ENCODE measurements around the gene ALMS1. TPM values are rescaled to one million over a fixed set of nuclear protein-coding genes. Genes with fewer than 3 reads are reported as not detected.
"Not testable (repeated sequence)": the region's sequence is repeated elsewhere in the genome, so short reads cannot be mapped to it uniquely, and the experiment has no call there.

The ALMS1 gene
- total and polyA plus RNA-seq, 7 experiments from 2014 or later, result 2.7 to 46.7 (median 23.5) TPM

DNA sequence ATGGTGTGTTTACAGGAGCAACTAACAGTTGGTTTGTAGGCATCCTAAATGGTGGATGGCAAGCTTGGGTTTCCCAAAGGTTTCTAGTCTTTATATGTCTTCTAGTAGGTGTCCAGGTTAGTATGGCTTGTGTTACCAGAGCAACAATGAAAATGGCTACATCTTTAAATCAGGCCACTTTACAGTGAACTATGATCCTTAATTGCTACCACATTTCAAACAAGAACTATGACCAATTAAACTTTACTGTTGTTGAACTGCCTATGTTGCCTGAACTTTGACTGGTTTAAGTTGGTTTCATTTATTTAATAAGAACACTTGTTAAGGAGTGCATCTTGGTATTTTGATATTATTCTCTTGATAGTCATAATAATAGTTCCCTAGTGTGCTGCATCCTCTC, 251.3 kb downstream of the ALMS1 start:
- H3K4me3 ChIP-seq (ENCODE audit: low read length); H3K27ac Mint-ChIP-seq; POLR2A ChIA-PET; H3K36me3 ChIP-seq (ENCODE audit: control insufficient read depth in 2 of 3, insufficient read depth in 3 of 3, low read length in 3 of 3); H3K9me3 ChIP-seq (ENCODE audit: control insufficient read depth in 2 of 3, low read length in 3 of 3); DNase-seq; H3K4me3 Mint-ChIP-seq; H3K4me1 ChIP-seq (ENCODE audit: control insufficient read depth in 2 of 2, insufficient read depth in 2 of 2, low read length in 2 of 2); H3K4me1 Mint-ChIP-seq; CTCF ChIA-PET; H3K27ac ChIP-seq (ENCODE audit: low read depth, low read length); H3K27me3 ChIP-seq (ENCODE audit: control insufficient read depth in 2 of 2, insufficient read depth in 2 of 2, low read length in 2 of 2); intact Hi-C loops (cut with micrococcal nuclease); ATAC-seq; H3K27me3 Mint-ChIP-seq: not testable (repeated sequence)
- H3K36me3 Mint-ChIP-seq, result peaks cover 0 to 15% (median 8%) of the 10 kb centered on the region in 5 donors
- H3K9me3 Mint-ChIP-seq, result peaks cover 0 to 29% (median 8%) of the 10 kb centered on the region in 11 donors

GRCh38 chr2:73638429-73638828, 252.8 kb downstream of the ALMS1 start:
- intact Hi-C loops (cut with micrococcal nuclease), result no loop called here
- ATAC-seq (no peak), DNase-seq (no peak)
- Mint-ChIP-seq H3K9me3 (peaks cover 0 to 29% (median 8%) of the 10 kb centered on the region in 11 donors), H3K36me3 (peaks cover 0 to 16% (median 10%) of the 10 kb centered on the region in 5 donors), H3K27ac (no peak overlapping the region), H3K4me3 (no peak overlapping the region), H3K4me1 (no peaks in the 10 kb centered on the region), H3K27me3 (peaks cover 0 to 19% (median 13%) of the 10 kb centered on the region in 5 donors)
- POLR2A ChIA-PET, result no interaction called here
- CTCF ChIA-PET, result no interaction called here
- H3K36me3 ChIP-seq (ENCODE audit: control insufficient read depth in 2 of 3, insufficient read depth in 3 of 3, low read length in 3 of 3), result no peaks in the 10 kb centered on the region
- H3K9me3 ChIP-seq (ENCODE audit: control insufficient read depth in 2 of 3, low read length in 3 of 3), result no peaks in the 10 kb centered on the region
- no peaks in the 10 kb centered on the region for H3K27me3 ChIP-seq (ENCODE audit: control insufficient read depth in 2 of 2, insufficient read depth in 2 of 2, low read length in 2 of 2)
- no peak overlapping the region for H3K27ac ChIP-seq (ENCODE audit: low read depth, low read length)
- no peaks in the 10 kb centered on the region for H3K4me1 ChIP-seq (ENCODE audit: control insufficient read depth in 2 of 2, insufficient read depth in 2 of 2, low read length in 2 of 2)
- no peak overlapping the region for H3K4me3 ChIP-seq (ENCODE audit: low read length)

DNA sequence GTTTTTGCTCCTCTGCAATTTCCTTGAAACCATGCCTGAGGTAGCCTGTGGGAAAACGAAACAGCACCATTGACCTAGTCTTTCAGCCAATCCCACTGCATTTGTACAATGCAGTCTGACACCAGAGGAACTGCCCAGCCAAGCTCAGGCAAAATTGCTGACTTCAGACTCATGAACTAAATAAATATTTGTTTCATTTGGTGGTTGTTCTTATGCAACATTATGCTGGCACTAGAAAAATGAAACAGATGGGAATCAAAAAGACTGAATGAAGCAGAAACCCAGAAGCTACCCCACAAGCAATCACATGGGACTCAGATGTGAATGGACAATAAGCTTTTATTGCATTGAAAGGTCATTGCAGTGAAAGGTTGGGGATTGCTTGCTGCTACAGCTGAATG, 254.9 kb downstream of the ALMS1 start:
- DNase-seq, result no peak

DNA sequence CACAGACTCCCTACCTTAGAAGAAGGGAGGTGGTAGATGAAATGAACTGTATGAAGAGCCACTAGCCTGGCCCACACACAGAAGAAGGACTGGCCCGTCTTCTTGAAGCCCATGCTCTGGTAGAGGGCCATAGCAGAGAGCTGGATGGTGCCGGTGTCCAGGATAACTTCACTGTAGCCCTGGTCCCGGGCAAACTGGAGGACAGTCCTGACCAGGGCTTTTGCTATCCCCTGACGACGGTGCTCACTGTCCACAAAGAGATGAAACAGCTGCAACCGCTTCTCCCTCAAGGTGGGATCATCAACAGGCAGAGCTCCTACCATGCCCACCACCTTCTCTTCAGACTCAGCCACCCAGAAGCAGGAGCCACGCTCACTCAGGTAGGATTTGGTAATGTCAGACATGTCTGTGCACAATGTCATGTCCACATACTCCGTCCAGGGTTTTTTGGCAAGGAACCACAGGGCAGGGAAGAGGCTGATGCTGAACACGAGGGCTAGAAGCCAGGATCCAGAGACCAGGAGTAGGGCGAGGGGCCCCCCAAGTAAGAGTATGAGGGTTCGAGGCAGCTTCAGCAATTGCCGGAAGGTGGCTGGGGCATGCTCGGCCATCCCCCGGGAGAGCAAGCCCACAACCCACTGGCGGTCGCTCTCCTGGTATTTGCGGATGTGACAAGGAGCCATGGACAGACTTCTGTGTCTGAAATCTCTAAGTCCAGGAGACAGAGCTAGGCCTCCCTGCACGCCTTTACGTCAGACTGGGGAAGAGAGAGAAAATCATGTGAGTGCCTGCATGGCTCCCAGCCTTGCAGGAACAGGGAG, 255.5 kb downstream of the ALMS1 start:
- peaks cover 0 to 19% (median 10%) of the 10 kb centered on the region in 5 donors for H3K36me3 Mint-ChIP-seq
- Histone ChIP-seq H3K4me1 (ENCODE audit: control insufficient read depth in 2 of 2, insufficient read depth in 2 of 2, low read length in 2 of 2) (no peaks in the 10 kb centered on the region), H3K27ac (ENCODE audit: low read depth, low read length) (no peak overlapping the region), H3K9me3 (ENCODE audit: control insufficient read depth in 2 of 3, low read length in 3 of 3) (no peaks in the 10 kb centered on the region), H3K27me3 (ENCODE audit: control insufficient read depth in 2 of 2, insufficient read depth in 2 of 2, low read length in 2 of 2) (no peaks in the 10 kb centered on the region), H3K4me3 (ENCODE audit: low read length) (no peak overlapping the region), H3K36me3 (ENCODE audit: control insufficient read depth in 2 of 3, insufficient read depth in 3 of 3, low read length in 3 of 3) (no peaks in the 10 kb centered on the region)
- ChIA-PET POLR2A (no interaction called here), CTCF (no interaction called here)
- H3K27me3 Mint-ChIP-seq, result peaks cover 10 to 33% (median 22%) of the 10 kb centered on the region in 5 donors
- DNase-seq, result no peak
- no peak for ATAC-seq
- H3K4me1 Mint-ChIP-seq, result no peaks in the 10 kb centered on the region
- H3K9me3 Mint-ChIP-seq, result peaks cover 0 to 29% (median 9%) of the 10 kb centered on the region in 11 donors
- H3K4me3 Mint-ChIP-seq, result no peak overlapping the region
- intact Hi-C loops (cut with micrococcal nuclease), result no loop called here
- no peak overlapping the region for H3K27ac Mint-ChIP-seq

More for the DNA sequence above, 254.9 kb downstream of the ALMS1 start:
- POLR2A ChIA-PET, result no interaction called here
- CTCF ChIA-PET, result no interaction called here
- Histone ChIP-seq H3K27ac (ENCODE audit: low read depth, low read length) (no peak overlapping the region), H3K36me3 (ENCODE audit: control insufficient read depth in 2 of 3, insufficient read depth in 3 of 3, low read length in 3 of 3) (no peaks in the 10 kb centered on the region), H3K9me3 (ENCODE audit: control insufficient read depth in 2 of 3, low read length in 3 of 3) (no peaks in the 10 kb centered on the region), H3K4me1 (ENCODE audit: control insufficient read depth in 2 of 2, insufficient read depth in 2 of 2, low read length in 2 of 2) (no peaks in the 10 kb centered on the region), H3K27me3 (ENCODE audit: control insufficient read depth in 2 of 2, insufficient read depth in 2 of 2, low read length in 2 of 2) (no peaks in the 10 kb centered on the region), H3K4me3 (ENCODE audit: low read length) (no peak overlapping the region)
- H3K27ac Mint-ChIP-seq, result no peak overlapping the region
- peaks cover 0 to 29% (median 9%) of the 10 kb centered on the region in 11 donors for H3K9me3 Mint-ChIP-seq
- H3K4me3 Mint-ChIP-seq, result no peak overlapping the region
- no peak for ATAC-seq
- peaks cover 0 to 19% (median 10%) of the 10 kb centered on the region in 5 donors for H3K36me3 Mint-ChIP-seq
- peaks cover 8 to 33% (median 22%) of the 10 kb centered on the region in 5 donors for H3K27me3 Mint-ChIP-seq
- intact Hi-C loops (cut with micrococcal nuclease), result no loop called here
- H3K4me1 Mint-ChIP-seq, result no peaks in the 10 kb centered on the region

DNA sequence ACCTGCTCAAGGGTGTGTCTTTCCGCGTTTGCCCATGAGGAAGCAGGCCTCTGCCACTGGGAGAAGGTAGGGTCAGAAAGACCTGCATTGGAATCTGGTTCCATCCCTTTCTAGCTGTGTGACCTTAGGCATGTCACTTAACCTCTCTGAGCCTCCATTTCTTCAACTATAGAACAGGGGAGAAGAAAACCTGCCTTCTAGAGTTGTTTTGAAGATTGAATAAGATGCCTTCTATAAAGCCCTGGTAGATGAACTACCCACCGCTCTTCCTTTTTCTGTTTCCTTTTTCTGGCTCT, 256.1 kb downstream of the ALMS1 start:
- CTCF ChIA-PET, result no interaction called here
- H3K27ac ChIP-seq (ENCODE audit: low read depth, low read length), result no peak overlapping the region
- H3K27me3 ChIP-seq (ENCODE audit: control insufficient read depth in 2 of 2, insufficient read depth in 2 of 2, low read length in 2 of 2), result no peaks in the 10 kb centered on the region
- no peaks in the 10 kb centered on the region for H3K9me3 ChIP-seq (ENCODE audit: control insufficient read depth in 2 of 3, low read length in 3 of 3)
- Mint-ChIP-seq H3K4me1 (no peaks in the 10 kb centered on the region), H3K27ac (no peak overlapping the region), H3K36me3 (peaks cover 0 to 20% (median 10%) of the 10 kb centered on the region in 5 donors), H3K4me3 (no peak overlapping the region), H3K27me3 (peaks cover 10 to 33% (median 22%) of the 10 kb centered on the region in 5 donors), H3K9me3 (peaks cover 0 to 29% (median 9%) of the 10 kb centered on the region in 11 donors)
- intact Hi-C loops (cut with micrococcal nuclease), result no loop called here
- no peak overlapping the region for H3K4me3 ChIP-seq (ENCODE audit: low read length)
- POLR2A ChIA-PET, result no interaction called here
- DNase-seq (no peak), ATAC-seq (no peak)
- H3K4me1 ChIP-seq (ENCODE audit: control insufficient read depth in 2 of 2, insufficient read depth in 2 of 2, low read length in 2 of 2), result no peaks in the 10 kb centered on the region
- H3K36me3 ChIP-seq (ENCODE audit: control insufficient read depth in 2 of 3, insufficient read depth in 3 of 3, low read length in 3 of 3), result no peaks in the 10 kb centered on the region

- no peak within 1 kb of the TSS for H3K4me3 ChIP-seq (ENCODE audit: low read length)
- Mint-ChIP-seq H3K36me3 (peaks cover 0 to 22% (median 10%) of the 10 kb centered on the region in 5 donors), H3K27me3 (peaks cover 14 to 33% (median 22%) of the 10 kb centered on the region in 5 donors), H3K4me3 (no peak within 1 kb of the TSS), H3K4me1 (no peaks in the 10 kb centered on the region), H3K9me3 (peaks cover 0 to 26% (median 9%) of the 10 kb centered on the region in 11 donors), H3K27ac (no peak within 1 kb of the TSS)
- intact Hi-C loops (cut with micrococcal nuclease), result no loop called here
- DNase-seq, result no peak
- no peaks in the 10 kb centered on the region for H3K4me1 ChIP-seq (ENCODE audit: control insufficient read depth in 2 of 2, insufficient read depth in 2 of 2, low read length in 2 of 2)
- H3K27ac ChIP-seq (ENCODE audit: low read depth, low read length), result no peak within 1 kb of the TSS
- ChIA-PET POLR2A (no interaction called here), CTCF (no interaction called here)
- no peaks in the 10 kb centered on the region for H3K36me3 ChIP-seq (ENCODE audit: control insufficient read depth in 2 of 3, insufficient read depth in 3 of 3, low read length in 3 of 3)
- ATAC-seq, result no peak
- H3K9me3 ChIP-seq (ENCODE audit: control insufficient read depth in 2 of 3, low read length in 3 of 3), result no peaks in the 10 kb centered on the region
- no peaks in the 10 kb centered on the region for H3K27me3 ChIP-seq (ENCODE audit: control insufficient read depth in 2 of 2, insufficient read depth in 2 of 2, low read length in 2 of 2)
These were observed 256.8 kb downstream of the ALMS1 start, which contains the start of gene NAT8 for GRCh38 chr2:73642338-73643018. Gene NAT8, minus strand, starts transcription at chr2:73642422. Its CDS starts 794 bp downstream, at chr2:73641628.
